ENCODE measurements around the gene HCN2.
"Not testable (repeated sequence)": the region's sequence is repeated elsewhere in the genome, so short reads cannot be mapped to it uniquely, and the experiment has no call there.

Gene HCN2

DNA sequence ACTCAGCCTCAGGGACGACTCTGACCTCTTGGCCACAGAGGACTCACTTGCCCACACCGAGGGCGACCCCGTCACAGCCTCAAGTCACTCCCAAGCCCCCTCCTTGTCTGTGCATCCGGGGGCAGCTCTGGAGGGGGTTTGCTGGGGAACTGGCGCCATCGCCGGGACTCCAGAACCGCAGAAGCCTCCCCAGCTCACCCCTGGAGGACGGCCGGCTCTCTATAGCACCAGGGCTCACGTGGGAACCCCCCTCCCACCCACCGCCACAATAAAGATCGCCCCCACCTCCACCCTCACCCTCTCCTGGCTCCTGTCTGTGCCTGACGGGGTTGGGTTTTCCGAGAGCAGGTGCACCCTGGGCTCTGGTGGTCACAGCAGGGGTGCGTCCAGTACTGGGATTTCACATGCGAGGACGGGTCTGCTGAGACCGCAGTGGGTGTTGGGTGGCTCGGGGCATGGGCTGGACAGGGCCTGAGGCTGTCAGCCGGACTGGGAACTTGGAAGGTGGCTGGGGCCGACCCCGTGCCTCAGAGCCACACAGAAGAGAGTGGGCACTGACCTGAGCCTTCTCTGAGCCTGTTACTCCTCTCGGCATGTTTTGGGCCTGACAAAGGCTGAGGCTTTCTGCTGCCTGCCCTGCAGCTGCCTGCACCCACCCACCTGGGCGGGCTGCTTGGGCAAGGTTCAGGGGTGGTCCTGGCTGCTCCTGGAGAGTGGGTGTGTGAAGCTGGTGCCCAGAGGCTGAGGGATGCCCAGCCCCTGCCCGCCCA lies 6.3 kb upstream of the HCN2 start:
- no peak for DNase-seq (ENCODE audit: low spot score)
- TF ChIP-seq, protein P1, sequence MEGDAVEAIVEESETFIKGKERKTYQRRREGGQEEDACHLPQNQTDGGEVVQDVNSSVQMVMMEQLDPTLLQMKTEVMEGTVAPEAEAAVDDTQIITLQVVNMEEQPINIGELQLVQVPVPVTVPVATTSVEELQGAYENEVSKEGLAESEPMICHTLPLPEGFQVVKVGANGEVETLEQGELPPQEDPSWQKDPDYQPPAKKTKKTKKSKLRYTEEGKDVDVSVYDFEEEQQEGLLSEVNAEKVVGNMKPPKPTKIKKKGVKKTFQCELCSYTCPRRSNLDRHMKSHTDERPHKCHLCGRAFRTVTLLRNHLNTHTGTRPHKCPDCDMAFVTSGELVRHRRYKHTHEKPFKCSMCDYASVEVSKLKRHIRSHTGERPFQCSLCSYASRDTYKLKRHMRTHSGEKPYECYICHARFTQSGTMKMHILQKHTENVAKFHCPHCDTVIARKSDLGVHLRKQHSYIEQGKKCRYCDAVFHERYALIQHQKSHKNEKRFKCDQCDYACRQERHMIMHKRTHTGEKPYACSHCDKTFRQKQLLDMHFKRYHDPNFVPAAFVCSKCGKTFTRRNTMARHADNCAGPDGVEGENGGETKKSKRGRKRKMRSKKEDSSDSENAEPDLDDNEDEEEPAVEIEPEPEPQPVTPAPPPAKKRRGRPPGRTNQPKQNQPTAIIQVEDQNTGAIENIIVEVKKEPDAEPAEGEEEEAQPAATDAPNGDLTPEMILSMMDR (IDR thresholded peaks at IDR 0.05; ENCODE audit: extremely low read depth, missing control alignments) = no peak

DNA sequence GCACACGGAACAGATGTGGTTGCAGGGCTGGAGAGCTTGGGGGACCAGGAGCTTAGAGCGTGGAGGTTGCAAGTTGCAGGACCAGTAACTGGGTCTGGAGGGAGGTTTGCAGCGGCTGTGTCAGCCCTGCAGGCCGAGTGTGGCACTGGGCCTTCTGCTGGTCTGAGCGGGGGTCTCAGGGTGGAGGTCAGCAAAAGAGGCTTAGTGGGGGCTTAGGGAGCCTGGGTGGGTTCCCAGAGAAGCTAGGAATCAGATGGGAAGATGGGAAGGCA lies 5.8 kb upstream of the HCN2 start:
- DNase-seq (ENCODE audit: low spot score) = no peak
- TF ChIP-seq, protein P1 (IDR thresholded peaks at IDR 0.05; ENCODE audit: extremely low read depth, missing control alignments) = no peak

- TF ChIP-seq, protein P1 (IDR thresholded peaks at IDR 0.05; ENCODE audit: extremely low read depth, missing control alignments) = peak; percentile 95
- DNase-seq (ENCODE audit: low spot score) = peak; percentile 91
These were observed 5.3 kb upstream of the HCN2 start for GRCh38 chr19:584240-585001.

DNA sequence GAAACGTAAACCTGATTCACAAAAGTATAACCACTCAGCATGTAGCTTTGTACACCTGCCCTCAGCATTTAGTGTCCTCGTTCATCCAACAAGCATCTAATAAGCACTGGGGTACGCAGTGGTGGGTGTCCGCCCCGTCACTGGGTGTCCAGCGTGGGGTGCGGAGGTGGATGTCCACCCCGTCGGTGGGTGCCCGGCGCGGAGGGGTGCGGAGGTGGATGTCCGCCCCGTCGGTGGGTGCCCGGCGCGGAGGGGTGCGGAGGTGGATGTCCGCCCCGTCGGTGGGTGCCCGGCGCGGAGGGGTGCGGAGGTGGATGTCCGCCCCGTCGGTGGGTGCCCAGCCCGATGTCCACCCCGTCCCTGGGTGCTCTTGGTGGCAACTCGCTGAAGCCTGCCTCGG lies 4.5 kb upstream of the HCN2 start:
- DNase-seq (ENCODE audit: low spot score) = not testable (repeated sequence)

GRCh38 chr19:585551-586110 lies 4.0 kb upstream of the HCN2 start:
- TF ChIP-seq, protein P1 (IDR thresholded peaks at IDR 0.05; ENCODE audit: extremely low read depth, missing control alignments) = no peak

DNA sequence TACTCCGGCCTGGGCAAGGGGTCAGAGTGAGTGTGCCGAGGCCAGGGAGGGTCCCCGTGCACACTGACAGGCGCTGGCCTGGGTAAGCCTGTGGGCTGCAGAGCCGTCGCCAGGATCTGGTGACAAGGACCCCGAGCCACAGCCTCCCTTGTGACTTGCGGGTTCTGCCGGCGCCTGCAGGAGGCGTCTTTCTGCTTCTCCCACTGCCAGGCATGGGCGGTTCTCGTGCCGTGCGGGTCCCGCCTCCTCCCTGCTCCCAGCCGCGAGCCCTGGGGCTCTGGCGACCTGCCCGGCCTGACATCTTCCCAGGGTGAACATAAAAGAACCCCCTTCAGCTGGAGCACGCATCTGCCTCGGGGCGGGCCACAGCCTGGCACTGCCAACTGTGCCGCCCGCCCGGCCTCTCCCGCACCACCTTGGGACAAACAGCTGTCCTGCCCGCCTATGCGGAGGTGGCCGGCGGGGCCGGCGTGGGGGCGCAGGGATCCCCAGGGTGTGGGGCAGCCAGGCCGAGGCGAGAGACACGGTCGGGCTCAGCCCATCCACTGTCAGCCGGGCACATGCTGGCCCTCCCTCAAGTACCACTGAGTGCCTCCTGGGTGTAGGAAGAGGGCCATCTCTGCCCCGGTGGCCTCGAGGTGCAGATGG lies 1.5 kb upstream of the HCN2 start:
- DNase-seq (ENCODE audit: low spot score) = peak; percentile 78
- TF ChIP-seq, protein P1 (IDR thresholded peaks at IDR 0.05; ENCODE audit: extremely low read depth, missing control alignments) = peak; percentile 17

More at GRCh38 chr19:585551-586110, 4.0 kb upstream of the HCN2 start:
- no peak for DNase-seq (ENCODE audit: low spot score)

GRCh38 chr19:588741-589692 lies 664 bp upstream of the HCN2 start:
- TF ChIP-seq, protein P1 (IDR thresholded peaks at IDR 0.05; ENCODE audit: extremely low read depth, missing control alignments) = no peak
- DNase-seq (ENCODE audit: low spot score) = no peak

All from GM20000 (cell line).